EL (cell line): Measurements from ENCODE around the gene PRDM1.
"Not testable (repeated sequence)": the region's sequence is repeated elsewhere in the genome, so short reads cannot be mapped to it uniquely, and the experiment has no call there.

ENCODE experiments used
- DNase-seq: peaks from one replicate; pipeline ENCODE4 v3.0.0-alpha.2; 2016

Gene PRDM1

GRCh38 chr6:106142876-106143431 is 56.8 kb downstream of the PRDM1 start:
- DNase-seq: no peak

- DNase-seq: no peak
Observed at GRCh38 chr6:106143665-106144064, 57.5 kb downstream of the PRDM1 start.

- DNase-seq: no peak
Observed at GRCh38 chr6:106145144-106145543, 59.0 kb downstream of the PRDM1 start.

GRCh38 chr6:106145741-106146227 is 59.6 kb downstream of the PRDM1 start:
- DNase-seq: peak; percentile 51

GRCh38 chr6:106146852-106147351 is 60.8 kb downstream of the PRDM1 start:
- peak; percentile 29 for DNase-seq

GRCh38 chr6:106147476-106147875 is 61.3 kb downstream of the PRDM1 start:
- no peak for DNase-seq

- no peak for DNase-seq
Observed at GRCh38 chr6:106149472-106150069, 63.4 kb downstream of the PRDM1 start.

GRCh38 chr6:106152476-106152875 is 66.3 kb downstream of the PRDM1 start:
- not testable (repeated sequence) for DNase-seq

GRCh38 chr6:106152952-106153351 is 66.8 kb downstream of the PRDM1 start:
- no peak for DNase-seq

- no peak for DNase-seq
Observed at GRCh38 chr6:106154326-106154725, 68.2 kb downstream of the PRDM1 start.

GRCh38 chr6:106155219-106155830 is 69.2 kb downstream of the PRDM1 start:
- peak; percentile 29 for DNase-seq

- DNase-seq: no peak
Observed at GRCh38 chr6:106156413-106156812, 70.3 kb downstream of the PRDM1 start.

- no peak for DNase-seq
Observed at GRCh38 chr6:106156863-106157262, 70.7 kb downstream of the PRDM1 start.

- DNase-seq: peak; percentile 67
Observed at GRCh38 chr6:106158816-106159215, 72.7 kb downstream of the PRDM1 start.
